ENCODE data around the gene UNC13C. TPM values are rescaled to one million over a fixed set of nuclear protein-coding genes. Genes with fewer than 3 reads are reported as not detected.

Gene UNC13C
- total and polyA plus RNA-seq, 5 experiments from 2014 or later = not detected

- peaks cover 0 to 4% (median 2%) of the 10 kb centered on the region in 5 donors for H3K27me3 Mint-ChIP-seq
- POLR2A ChIA-PET = no interaction called here
- H3K36me3 Mint-ChIP-seq = no peaks in the 10 kb centered on the region
- no peak overlapping the region for H3K27ac Mint-ChIP-seq
- DNase-seq = no peak
- no peak for ATAC-seq
- no peak overlapping the region for H3K4me3 Mint-ChIP-seq
- H3K9me3 Mint-ChIP-seq = no peaks in the 10 kb centered on the region
- H3K4me1 Mint-ChIP-seq = no peaks in the 10 kb centered on the region
Measured at GRCh38 chr15:54288049-54288448, 309.8 kb downstream of the UNC13C start.

DNA sequence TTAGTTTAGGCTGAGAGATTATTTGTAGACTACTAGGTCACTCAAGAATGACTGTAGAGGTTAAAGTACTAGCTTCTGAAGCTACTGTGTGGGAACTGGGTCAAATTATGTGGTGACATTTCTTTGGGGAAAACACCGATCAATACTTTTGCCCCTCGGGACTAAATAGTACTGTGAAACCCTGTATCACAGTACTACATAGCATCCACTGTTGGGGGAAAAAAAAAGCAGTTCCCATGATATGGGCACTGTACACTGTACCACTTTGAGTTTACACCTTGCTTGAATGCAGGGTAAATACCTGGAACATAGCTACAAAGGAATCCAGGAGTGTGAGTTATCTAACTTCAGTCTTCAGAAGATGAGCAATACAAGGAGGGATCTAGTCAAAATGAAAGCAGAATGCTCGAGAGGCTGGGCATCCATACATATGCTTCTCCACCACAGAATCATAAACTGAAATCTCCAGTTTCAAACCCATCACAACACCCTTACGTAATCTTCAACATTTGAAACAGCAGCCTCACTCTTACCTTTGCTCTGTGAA is 311.4 kb downstream of the UNC13C start:
- Mint-ChIP-seq H3K27ac (no peak overlapping the region), H3K27me3 (peaks cover 0 to 4% (median 3%) of the 10 kb centered on the region in 5 donors), H3K36me3 (no peaks in the 10 kb centered on the region), H3K4me3 (no peak overlapping the region), H3K9me3 (no peaks in the 10 kb centered on the region), H3K4me1 (no peaks in the 10 kb centered on the region)
- no peak for ATAC-seq
- POLR2A ChIA-PET = no interaction called here
- DNase-seq = no peak

GRCh38 chr15:54298396-54298795 is 320.2 kb downstream of the UNC13C start:
- no peak overlapping the region for H3K4me3 Mint-ChIP-seq
- no peaks in the 10 kb centered on the region for H3K4me1 Mint-ChIP-seq
- no peak for DNase-seq
- POLR2A ChIA-PET = no interaction called here
- H3K36me3 Mint-ChIP-seq = no peaks in the 10 kb centered on the region
- peaks cover 0 to 3% (median 0%) of the 10 kb centered on the region in 9 donors for H3K9me3 Mint-ChIP-seq
- no peaks in the 10 kb centered on the region for H3K27me3 Mint-ChIP-seq
- no peak for ATAC-seq
- no peak overlapping the region for H3K27ac Mint-ChIP-seq

DNA sequence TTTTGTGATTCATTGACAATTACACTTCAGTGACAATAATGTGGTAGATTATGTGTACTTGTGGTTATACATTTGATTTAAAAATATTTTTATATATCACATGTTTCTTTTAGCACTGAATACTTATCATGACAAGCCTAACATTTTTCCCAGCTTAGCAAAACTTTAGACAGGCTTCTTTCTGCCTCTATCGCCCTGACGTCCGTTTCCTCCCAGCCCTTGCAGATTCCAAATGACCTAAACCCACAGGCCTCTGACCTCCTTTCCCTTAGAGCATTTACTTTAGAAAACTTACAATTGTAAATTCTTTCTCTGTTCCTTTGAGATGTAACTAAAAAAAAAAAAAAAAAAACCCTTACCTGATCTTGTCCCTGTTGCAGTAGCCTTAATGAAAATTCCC is 326.1 kb downstream of the UNC13C start:
- Mint-ChIP-seq H3K36me3 (no peaks in the 10 kb centered on the region), H3K9me3 (peaks cover 0 to 3% (median 0%) of the 10 kb centered on the region in 9 donors), H3K27ac (no peak overlapping the region), H3K27me3 (no peaks in the 10 kb centered on the region), H3K4me3 (no peak overlapping the region), H3K4me1 (no peaks in the 10 kb centered on the region)
- no peak for DNase-seq
- POLR2A ChIA-PET = no interaction called here
- ATAC-seq = no peak

- DNase-seq = no peak
Measured at GRCh38 chr15:54305138-54305537, 326.9 kb downstream of the UNC13C start.

GRCh38 chr15:54307252-54307902 is 329.1 kb downstream of the UNC13C start:
- Mint-ChIP-seq H3K27me3 (peaks cover 0 to 2% (median 0%) of the 10 kb centered on the region in 5 donors), H3K36me3 (no peaks in the 10 kb centered on the region), H3K27ac (no peak overlapping the region), H3K4me1 (no peaks in the 10 kb centered on the region), H3K9me3 (peaks cover 0 to 6% (median 0%) of the 10 kb centered on the region in 9 donors), H3K4me3 (no peak overlapping the region)
- DNase-seq (no peak), ATAC-seq (no peak)
- POLR2A ChIA-PET = no interaction called here

More at GRCh38 chr15:54305138-54305537, 326.9 kb downstream of the UNC13C start:
- Mint-ChIP-seq H3K4me1 (no peaks in the 10 kb centered on the region), H3K36me3 (no peaks in the 10 kb centered on the region), H3K4me3 (no peak overlapping the region), H3K27ac (no peak overlapping the region), H3K9me3 (peaks cover 0 to 6% (median 0%) of the 10 kb centered on the region in 9 donors), H3K27me3 (no peaks in the 10 kb centered on the region)
- POLR2A ChIA-PET = no interaction called here
- ATAC-seq = no peak

- Mint-ChIP-seq H3K9me3 (peaks cover 0 to 6% (median 0%) of the 10 kb centered on the region in 9 donors), H3K27ac (no peak overlapping the region), H3K4me1 (no peaks in the 10 kb centered on the region), H3K27me3 (peaks cover 0 to 2% (median 0%) of the 10 kb centered on the region in 5 donors), H3K36me3 (no peaks in the 10 kb centered on the region), H3K4me3 (no peak overlapping the region)
- POLR2A ChIA-PET = no interaction called here
- DNase-seq = no peak
- ATAC-seq = no peak
Measured at GRCh38 chr15:54307926-54308325, 329.7 kb downstream of the UNC13C start.

- H3K4me3 Mint-ChIP-seq = no peak overlapping the region
- peaks cover 0 to 11% (median 0%) of the 10 kb centered on the region in 5 donors for H3K27me3 Mint-ChIP-seq
- H3K9me3 Mint-ChIP-seq = peaks cover 0 to 11% (median 0%) of the 10 kb centered on the region in 9 donors
- no peaks in the 10 kb centered on the region for H3K36me3 Mint-ChIP-seq
- no peak overlapping the region for H3K27ac Mint-ChIP-seq
- DNase-seq (no peak), ATAC-seq (no peak)
- no peaks in the 10 kb centered on the region for H3K4me1 Mint-ChIP-seq
- POLR2A ChIA-PET = no interaction called here
Measured at GRCh38 chr15:54312528-54312927, 334.3 kb downstream of the UNC13C start.

GRCh38 chr15:54321426-54321825 is 343.2 kb downstream of the UNC13C start:
- H3K27ac Mint-ChIP-seq = no peak overlapping the region

DNA sequence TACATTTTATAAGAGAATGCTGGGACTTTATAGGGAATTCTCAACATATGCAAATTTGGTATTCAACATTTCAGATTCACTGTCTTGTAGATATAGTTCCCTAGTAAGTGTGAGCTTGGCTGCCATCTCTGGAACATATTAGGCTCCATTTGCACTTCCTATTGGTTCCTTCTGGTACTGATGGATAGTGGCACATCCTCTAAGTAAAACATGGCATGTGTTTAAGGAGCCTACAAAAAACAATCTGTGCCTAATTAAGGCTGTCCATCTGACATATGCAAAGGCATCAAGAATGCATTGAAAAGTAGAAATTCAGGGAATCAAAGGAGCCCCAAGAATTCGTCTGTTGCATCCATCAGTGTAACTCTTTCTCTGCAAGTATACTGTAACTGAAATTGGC is 344.1 kb downstream of the UNC13C start:
- DNase-seq (no peak), ATAC-seq (no peak)
- no peak overlapping the region for H3K27ac Mint-ChIP-seq
- no peak overlapping the region for H3K4me3 Mint-ChIP-seq
- POLR2A ChIA-PET = no interaction called here
- H3K27me3 Mint-ChIP-seq = peaks cover 0 to 25% (median 3%) of the 10 kb centered on the region in 5 donors
- H3K36me3 Mint-ChIP-seq = no peaks in the 10 kb centered on the region
- peaks cover 0 to 2% (median 0%) of the 10 kb centered on the region in 4 donors for H3K4me1 Mint-ChIP-seq
- peaks cover 0 to 4% (median 0%) of the 10 kb centered on the region in 9 donors for H3K9me3 Mint-ChIP-seq

More at GRCh38 chr15:54321426-54321825, 343.2 kb downstream of the UNC13C start:
- POLR2A ChIA-PET = no interaction called here
- Mint-ChIP-seq H3K4me3 (no peak overlapping the region), H3K4me1 (peaks cover 0 to 2% (median 0%) of the 10 kb centered on the region in 4 donors), H3K27me3 (peaks cover 0 to 20% (median 2%) of the 10 kb centered on the region in 5 donors), H3K36me3 (no peaks in the 10 kb centered on the region), H3K9me3 (peaks cover 0 to 8% (median 0%) of the 10 kb centered on the region in 9 donors)
- DNase-seq (no peak), ATAC-seq (no peak)

DNA sequence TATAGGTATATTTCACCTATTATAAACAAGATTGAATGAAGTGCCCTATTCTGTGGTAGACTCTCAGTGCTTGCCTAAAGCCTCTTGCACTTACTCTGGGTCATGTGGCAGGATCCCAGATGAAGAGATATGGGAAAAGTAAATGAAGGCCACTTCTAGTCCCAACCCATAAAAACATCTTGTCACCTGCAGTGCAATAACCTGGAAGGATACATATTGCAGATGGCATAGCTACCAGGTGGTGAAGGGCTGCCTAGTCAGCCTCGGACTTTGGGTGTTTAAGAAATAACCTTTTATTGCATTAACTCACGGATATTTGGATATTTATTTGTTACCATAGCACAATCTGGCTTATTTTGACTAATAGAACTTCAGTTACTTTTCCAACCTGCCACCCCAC is 367.1 kb downstream of the UNC13C start:
- Mint-ChIP-seq H3K9me3 (peaks cover 0 to 17% (median 0%) of the 10 kb centered on the region in 9 donors), H3K4me3 (no peak overlapping the region), H3K36me3 (no peaks in the 10 kb centered on the region), H3K27ac (no peak overlapping the region), H3K4me1 (no peaks in the 10 kb centered on the region), H3K27me3 (peaks cover 0 to 11% (median 0%) of the 10 kb centered on the region in 5 donors)
- ATAC-seq (no peak), DNase-seq (no peak)
- POLR2A ChIA-PET = no interaction called here

GRCh38 chr15:54345827-54346226 is 367.6 kb downstream of the UNC13C start:
- H3K36me3 Mint-ChIP-seq = no peaks in the 10 kb centered on the region
- no peak overlapping the region for H3K4me3 Mint-ChIP-seq
- H3K27ac Mint-ChIP-seq = no peak overlapping the region
- peaks cover 0 to 17% (median 0%) of the 10 kb centered on the region in 9 donors for H3K9me3 Mint-ChIP-seq
- ATAC-seq (no peak), DNase-seq (no peak)
- POLR2A ChIA-PET = no interaction called here
- H3K27me3 Mint-ChIP-seq = peaks cover 0 to 11% (median 0%) of the 10 kb centered on the region in 5 donors
- H3K4me1 Mint-ChIP-seq = no peaks in the 10 kb centered on the region

DNA sequence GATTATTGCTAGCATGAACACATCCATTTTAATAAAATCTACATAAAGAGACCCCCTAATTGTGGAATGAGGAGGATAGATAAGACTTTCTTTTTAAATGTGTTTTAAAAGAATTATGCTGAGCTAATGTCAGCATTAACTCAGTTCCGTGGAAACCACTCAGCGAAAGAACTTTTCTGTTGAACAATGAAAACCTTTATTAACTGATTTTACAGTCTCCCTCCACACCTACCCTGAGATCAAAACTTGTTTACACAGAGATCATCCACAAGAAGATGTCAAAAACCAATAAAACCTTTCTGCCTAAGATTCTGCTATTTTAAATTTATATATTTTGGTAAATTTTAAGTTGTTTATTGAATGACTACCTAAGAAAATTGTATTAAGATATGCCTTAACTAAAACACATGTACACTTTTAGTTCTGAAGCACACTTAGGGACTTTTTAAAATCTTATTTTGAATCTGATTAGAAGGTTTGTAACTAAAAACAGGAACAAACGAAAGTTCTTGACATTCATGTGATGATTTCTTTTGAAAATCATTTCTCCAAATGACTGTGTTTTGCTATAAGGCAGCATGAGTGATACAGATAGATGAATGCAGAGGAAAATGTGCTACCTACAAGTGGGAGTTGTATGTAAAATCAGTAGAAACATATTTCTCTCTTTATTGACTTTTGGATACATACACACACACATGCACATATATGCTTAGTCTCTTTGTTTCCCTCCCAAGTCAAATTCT is 369.0 kb downstream of the UNC13C start:
- no peak for DNase-seq
- Mint-ChIP-seq H3K27ac (no peak overlapping the region), H3K27me3 (peaks cover 0 to 11% (median 0%) of the 10 kb centered on the region in 5 donors), H3K4me1 (no peaks in the 10 kb centered on the region), H3K36me3 (no peaks in the 10 kb centered on the region), H3K4me3 (no peak overlapping the region), H3K9me3 (peaks cover 0 to 17% (median 0%) of the 10 kb centered on the region in 9 donors)
- ATAC-seq = no peak
- POLR2A ChIA-PET = no interaction called here
